ENCODE measurements around the gene ADAMTS2. TPM values are rescaled to one million over a fixed set of nuclear protein-coding genes. Genes with fewer than 3 reads are reported as not detected.

Gene ADAMTS2
- total RNA-seq, 1 donor from 2014 or later: 0.29 TPM

DNA sequence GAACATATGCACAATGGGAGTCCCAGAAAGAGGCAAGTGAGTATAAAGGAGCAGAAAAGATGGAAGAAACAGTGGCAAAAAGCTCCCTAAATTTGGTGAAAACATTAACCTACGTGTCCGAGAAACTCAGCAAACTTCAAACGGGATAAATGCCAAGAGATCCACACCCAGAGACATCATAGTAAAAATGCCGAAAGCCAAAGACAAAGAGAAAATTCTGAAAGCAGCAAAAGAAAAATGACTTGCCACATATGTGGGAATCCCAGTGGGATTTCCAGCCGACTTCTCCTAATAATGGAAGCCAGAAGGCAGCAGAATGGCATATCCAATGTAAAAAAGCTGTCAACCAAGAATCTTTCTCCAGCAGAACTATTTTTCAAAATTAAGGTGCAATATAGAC is 101.2 kb downstream of the ADAMTS2 start:
- no peak for DNase-seq (ENCODE audit: low read depth)
- no peak overlapping the region for H3K4me3 ChIP-seq (ENCODE audit: low read depth, low read length)
- TF ChIP-seq, protein P1, sequence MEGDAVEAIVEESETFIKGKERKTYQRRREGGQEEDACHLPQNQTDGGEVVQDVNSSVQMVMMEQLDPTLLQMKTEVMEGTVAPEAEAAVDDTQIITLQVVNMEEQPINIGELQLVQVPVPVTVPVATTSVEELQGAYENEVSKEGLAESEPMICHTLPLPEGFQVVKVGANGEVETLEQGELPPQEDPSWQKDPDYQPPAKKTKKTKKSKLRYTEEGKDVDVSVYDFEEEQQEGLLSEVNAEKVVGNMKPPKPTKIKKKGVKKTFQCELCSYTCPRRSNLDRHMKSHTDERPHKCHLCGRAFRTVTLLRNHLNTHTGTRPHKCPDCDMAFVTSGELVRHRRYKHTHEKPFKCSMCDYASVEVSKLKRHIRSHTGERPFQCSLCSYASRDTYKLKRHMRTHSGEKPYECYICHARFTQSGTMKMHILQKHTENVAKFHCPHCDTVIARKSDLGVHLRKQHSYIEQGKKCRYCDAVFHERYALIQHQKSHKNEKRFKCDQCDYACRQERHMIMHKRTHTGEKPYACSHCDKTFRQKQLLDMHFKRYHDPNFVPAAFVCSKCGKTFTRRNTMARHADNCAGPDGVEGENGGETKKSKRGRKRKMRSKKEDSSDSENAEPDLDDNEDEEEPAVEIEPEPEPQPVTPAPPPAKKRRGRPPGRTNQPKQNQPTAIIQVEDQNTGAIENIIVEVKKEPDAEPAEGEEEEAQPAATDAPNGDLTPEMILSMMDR (conservative IDR thresholded peaks at IDR 0.05; ENCODE audit: low read depth, low read length): no peak

DNA sequence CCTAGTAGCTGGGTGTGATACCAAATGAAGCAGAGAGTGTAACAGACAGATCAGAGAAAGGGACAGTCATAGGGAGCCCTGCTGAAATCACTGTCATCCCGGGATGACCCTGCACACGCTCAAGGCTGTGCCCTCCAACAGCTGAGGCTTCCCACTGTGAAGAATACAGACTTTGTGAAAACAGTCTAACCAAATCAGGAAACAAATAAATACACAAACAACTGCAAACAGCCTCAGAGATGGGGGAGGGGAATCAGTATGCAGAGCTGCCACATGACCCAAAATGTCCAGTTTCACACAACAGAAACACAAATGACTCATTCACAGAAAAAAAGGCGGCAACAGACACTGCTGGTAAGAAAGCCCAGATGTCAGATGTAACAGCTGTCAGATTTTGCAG is 101.9 kb downstream of the ADAMTS2 start:
- DNase-seq (ENCODE audit: low read depth): no peak
- H3K4me3 ChIP-seq (ENCODE audit: low read depth, low read length): no peak overlapping the region
- TF ChIP-seq, protein P1 (conservative IDR thresholded peaks at IDR 0.05; ENCODE audit: low read depth, low read length): no peak

DNA sequence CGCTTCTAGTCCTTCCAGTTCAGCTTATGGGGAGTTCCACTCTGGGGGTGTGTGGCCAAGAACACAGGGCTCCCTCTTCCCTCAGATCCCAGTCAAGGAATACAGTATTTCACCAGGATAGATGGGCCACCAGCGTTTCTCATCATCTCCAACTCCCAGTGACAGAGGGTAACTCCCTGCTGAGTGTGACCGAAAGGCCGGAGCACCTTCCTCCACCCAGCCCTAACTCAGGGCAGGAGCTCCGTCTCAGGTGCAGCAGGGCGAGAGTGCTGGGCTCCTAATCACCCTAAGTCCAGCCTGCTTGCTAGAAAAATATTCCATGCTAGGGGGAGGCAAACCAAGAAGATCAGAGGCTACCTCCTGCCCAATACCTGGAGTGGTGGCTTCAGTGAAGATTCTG is 102.6 kb downstream of the ADAMTS2 start:
- TF ChIP-seq, protein P1 (conservative IDR thresholded peaks at IDR 0.05; ENCODE audit: low read depth, low read length): no peak
- no peak for DNase-seq (ENCODE audit: low read depth)
- no peak overlapping the region for H3K4me3 ChIP-seq (ENCODE audit: low read depth, low read length)

DNA sequence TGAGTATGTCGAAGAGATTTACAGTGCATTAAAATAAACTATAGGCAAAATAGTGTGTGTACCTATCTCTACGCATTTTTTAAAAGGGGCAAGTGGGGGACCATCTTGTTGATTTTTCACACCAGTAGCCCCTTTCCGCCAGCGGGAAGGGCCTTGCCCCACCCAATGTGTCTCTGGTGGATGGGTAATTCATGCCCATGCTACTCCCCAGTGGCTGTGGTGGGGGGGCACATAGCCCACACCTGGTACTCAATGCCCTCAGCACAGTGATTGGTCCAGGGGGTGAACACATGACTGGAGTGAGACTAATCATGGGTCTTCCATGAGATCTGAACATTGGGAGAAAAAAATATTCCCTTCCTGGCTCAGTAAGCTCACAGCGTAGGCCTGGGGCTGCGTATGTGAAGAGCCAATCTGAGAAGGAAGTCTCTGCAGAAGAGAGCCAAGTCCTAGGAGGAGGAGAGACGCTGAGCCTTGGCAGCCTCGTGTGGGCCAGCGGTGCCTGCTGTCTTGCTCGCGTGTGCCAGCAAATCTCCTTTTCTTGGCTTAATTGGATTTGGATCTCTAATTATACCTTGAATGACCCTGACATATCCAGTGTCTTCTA is 103.4 kb downstream of the ADAMTS2 start:
- H3K4me3 ChIP-seq (ENCODE audit: low read depth, low read length): no peak overlapping the region
- TF ChIP-seq, protein P1 (conservative IDR thresholded peaks at IDR 0.05; ENCODE audit: low read depth, low read length): no peak
- DNase-seq (ENCODE audit: low read depth): no peak

DNA sequence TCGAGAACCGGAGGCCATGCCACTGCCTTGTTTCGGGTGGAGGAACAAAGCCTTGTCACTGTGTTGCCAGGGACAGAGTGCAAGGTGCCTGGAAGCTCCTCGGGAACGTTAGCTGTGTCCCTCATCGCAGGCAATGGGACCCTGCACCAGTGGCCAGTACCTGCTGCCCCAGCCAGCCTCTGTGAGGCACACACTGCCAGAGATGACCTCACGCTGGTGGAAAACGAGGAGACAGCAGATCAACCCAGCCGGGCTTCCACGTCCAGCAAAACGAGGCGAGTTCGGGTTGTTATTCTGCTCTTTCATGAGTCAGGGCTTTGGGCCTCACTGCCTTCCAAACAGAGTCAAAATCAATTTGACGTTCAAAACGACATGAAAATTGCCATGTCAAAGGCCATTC is 104.1 kb downstream of the ADAMTS2 start:
- no peak for DNase-seq (ENCODE audit: low read depth)
- H3K4me3 ChIP-seq (ENCODE audit: low read depth, low read length): no peak overlapping the region
- TF ChIP-seq, protein P1 (conservative IDR thresholded peaks at IDR 0.05; ENCODE audit: low read depth, low read length): no peak

DNA sequence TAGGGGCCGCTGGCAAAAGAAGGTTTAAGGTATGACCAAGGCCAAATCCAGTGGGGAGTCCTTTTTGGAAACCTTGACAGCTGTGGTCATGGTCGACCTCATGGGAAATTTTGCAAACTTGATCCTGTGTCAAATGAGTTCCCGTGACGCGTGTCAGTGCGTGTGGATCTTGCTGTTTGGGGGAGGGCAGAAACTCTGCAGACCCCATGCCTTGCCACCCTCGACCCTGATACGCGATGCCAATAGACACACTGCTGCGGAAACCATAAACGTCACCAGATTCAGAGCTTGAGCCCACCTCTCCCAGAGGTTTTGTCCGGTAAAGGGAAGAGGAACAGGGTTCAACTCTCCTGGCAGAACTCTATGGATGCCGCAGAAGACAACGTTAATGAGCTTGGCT is 104.7 kb downstream of the ADAMTS2 start:
- TF ChIP-seq, protein P1 (conservative IDR thresholded peaks at IDR 0.05; ENCODE audit: low read depth, low read length): no peak
- H3K4me3 ChIP-seq (ENCODE audit: low read depth, low read length): no peak overlapping the region
- DNase-seq (ENCODE audit: low read depth): no peak

Measured in epithelial cell of proximal tubule (primary cell).